ENCODE results near the gene TIMM10.

DNA sequence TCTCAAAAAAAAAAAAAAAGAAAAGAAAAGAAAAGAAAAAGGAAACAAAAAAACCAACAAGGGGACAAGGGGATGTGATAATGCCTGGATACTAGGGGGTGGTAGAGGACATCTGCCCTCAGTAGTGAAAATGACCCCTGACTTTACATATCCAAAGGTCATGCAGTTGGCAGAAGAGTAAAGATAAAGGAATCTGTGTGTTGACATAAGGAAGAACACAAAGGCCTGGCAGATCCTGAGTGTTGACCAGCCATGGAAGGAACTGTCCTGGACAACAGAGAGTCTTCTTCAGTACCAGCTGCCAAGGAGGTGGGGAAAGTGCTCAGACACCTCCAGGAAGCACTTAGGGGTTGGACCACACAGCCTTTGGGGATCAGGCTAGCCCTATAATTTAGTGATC lies 27.7 kb downstream of the TIMM10 start:
- TF ChIP-seq SUZ12 (IDR thresholded peaks at IDR 0.05; ENCODE audit: extremely low read depth, insufficient read depth, insufficient read length) (no peak), YY1 (IDR thresholded peaks at IDR 0.05; ENCODE audit: insufficient read depth, insufficient read length) (no peak)
